ENCODE measurements around the gene WSB2.
A peak's percentile ranks its signal among the peaks of the same experiment; 100 is the strongest.
"Not testable (repeated sequence)": the region's sequence is repeated elsewhere in the genome, so short reads cannot be mapped to it uniquely, and the experiment has no call there.

Gene WSB2

GRCh38 chr12:118034429-118035189, 26.4 kb downstream of the WSB2 start:
- no peak for DNase-seq

GRCh38 chr12:118033902-118034301, 27.1 kb downstream of the WSB2 start:
- no peak for DNase-seq

- no peak for DNase-seq
These were observed 27.7 kb downstream of the WSB2 start for GRCh38 chr12:118033323-118033722.

GRCh38 chr12:118032188-118032587, 28.8 kb downstream of the WSB2 start:
- DNase-seq, result no peak

GRCh38 chr12:118029166-118029565, 31.8 kb downstream of the WSB2 start:
- DNase-seq, result no peak

- no peak for DNase-seq
These were observed 35.8 kb downstream of the WSB2 start for GRCh38 chr12:118025168-118025567.

GRCh38 chr12:118023301-118023860, 37.6 kb downstream of the WSB2 start:
- no peak for DNase-seq

GRCh38 chr12:118022728-118023109, 38.3 kb downstream of the WSB2 start:
- no peak for DNase-seq

- not testable (repeated sequence) for DNase-seq
These were observed 38.8 kb downstream of the WSB2 start for GRCh38 chr12:118022097-118022727.

- no peak for DNase-seq
These were observed 40.9 kb downstream of the WSB2 start for GRCh38 chr12:118020036-118020435.

- no peak for DNase-seq
These were observed 43.1 kb downstream of the WSB2 start for GRCh38 chr12:118017926-118018325.

- peak; percentile 96 for DNase-seq
These were observed 44.3 kb downstream of the WSB2 start, which contains the start of gene RFC5 for GRCh38 chr12:118016424-118017264. Gene RFC5 (plus strand): TSS chr12:118016703. CDS start chr12:118016828, 125 bp downstream.

GRCh38 chr12:118015944-118016343, 45.0 kb downstream of the WSB2 start:
- DNase-seq, result no peak

- DNase-seq, result no peak
These were observed 45.7 kb downstream of the WSB2 start for GRCh38 chr12:118015306-118015705.

- DNase-seq, result no peak
These were observed 47.7 kb downstream of the WSB2 start for GRCh38 chr12:118013283-118013682.

- DNase-seq, result no peak
These were observed 49.0 kb downstream of the WSB2 start for GRCh38 chr12:118011961-118012360.

GRCh38 chr12:118011377-118011776, 49.6 kb downstream of the WSB2 start:
- no peak for DNase-seq

- DNase-seq, result no peak
These were observed 50.1 kb downstream of the WSB2 start for GRCh38 chr12:118010903-118011302.

- not testable (repeated sequence) for DNase-seq
These were observed 61.2 kb downstream of the WSB2 start for GRCh38 chr12:117999806-118000205.

- DNase-seq, result no peak
These were observed 62.3 kb downstream of the WSB2 start for GRCh38 chr12:117998719-117999118.

GRCh38 chr12:117994551-117995438, 66.2 kb downstream of the WSB2 start:
- DNase-seq, result no peak

Data from NCI-H748 treated with DMSO at 0.1 percent for 48 hours (cell line).